HG03066 (cell line): ENCODE measurements around the gene XXYLT1.
"Not testable (repeated sequence)": the region's sequence is repeated elsewhere in the genome, so short reads cannot be mapped to it uniquely, and the experiment has no call there.

Experiments used
- ATAC-seq: cut with Tn5 transposase; IDR thresholded peaks from one replicate; pipeline ENCODE4 v1.9.1; 2021; ENCODE audit warnings: low read depth; ENCODE audit not compliant: unreplicated experiment

Gene XXYLT1

DNA sequence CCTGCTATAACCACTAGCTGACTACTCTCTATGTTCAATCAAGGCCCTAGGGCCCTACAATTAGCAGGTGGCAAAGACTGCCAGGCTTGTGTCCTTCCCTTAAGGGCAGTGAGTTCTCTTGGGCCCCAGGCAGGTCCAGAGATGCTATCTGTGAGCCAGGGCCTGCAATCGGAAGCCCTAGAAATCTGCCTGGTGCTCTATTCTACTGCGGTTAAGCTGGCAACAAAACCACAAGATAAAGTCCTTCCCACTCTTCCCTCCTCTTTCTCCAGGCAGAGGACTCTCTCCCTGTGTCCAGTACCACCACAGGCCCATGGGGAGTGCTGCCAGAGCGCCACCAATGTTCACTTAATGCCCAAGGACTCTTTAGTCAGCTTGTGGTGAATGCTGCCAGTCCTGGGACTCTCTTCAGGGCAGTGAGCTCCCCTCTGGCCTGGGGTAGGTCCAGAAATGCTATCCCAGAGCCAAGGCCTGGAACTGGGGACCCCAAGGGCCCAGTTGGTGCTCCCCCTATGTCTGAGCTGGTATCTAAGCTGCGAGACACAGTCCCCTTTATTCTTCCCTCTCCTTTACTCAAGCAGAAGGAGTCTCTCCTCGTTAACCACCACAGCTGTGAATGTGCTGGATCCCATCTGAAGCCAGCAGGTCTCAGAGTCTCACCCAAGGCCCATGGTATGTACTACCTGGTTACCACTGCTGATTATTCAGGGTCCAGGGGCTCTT is 34.7 kb downstream of the XXYLT1 start:
- ATAC-seq = no peak

DNA sequence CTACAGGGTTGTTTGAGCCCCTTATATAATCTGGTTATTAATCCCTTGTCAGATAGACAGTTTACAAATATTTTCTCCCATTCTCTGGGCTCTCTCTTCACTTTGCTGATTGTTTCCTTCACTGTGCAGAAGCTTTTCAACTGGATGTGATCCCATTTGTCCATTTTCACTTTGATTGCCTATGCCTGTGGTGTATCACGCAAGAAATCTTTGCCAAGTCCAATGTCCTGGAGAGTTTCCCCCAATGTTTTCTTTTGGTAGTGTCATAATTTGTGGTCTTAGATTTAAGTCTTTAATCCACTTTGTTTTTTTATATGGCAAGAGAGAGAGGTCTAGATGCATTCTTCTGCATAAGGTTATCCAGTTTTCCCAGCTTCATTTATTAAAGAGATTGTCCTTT is 40.7 kb downstream of the XXYLT1 start:
- no peak for ATAC-seq

DNA sequence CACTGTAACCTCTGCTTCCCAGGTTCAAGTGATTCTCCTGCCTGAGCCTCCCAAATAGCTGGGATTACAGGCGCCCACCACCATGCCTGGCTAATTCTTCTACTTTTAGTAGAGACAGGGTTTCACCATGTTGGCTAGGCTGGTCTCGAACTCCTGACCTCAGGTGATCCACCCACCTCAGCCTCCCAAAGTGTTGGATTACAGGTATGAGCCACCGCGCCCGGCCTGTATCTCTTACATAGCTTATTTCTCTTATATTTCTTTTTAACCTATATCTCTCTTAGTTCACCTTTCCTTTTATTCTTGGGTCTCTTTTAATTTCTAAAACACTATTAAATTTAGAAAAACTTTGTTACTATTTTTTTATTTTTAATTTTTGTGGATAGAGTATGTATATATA is 42.1 kb downstream of the XXYLT1 start:
- not testable (repeated sequence) for ATAC-seq

DNA sequence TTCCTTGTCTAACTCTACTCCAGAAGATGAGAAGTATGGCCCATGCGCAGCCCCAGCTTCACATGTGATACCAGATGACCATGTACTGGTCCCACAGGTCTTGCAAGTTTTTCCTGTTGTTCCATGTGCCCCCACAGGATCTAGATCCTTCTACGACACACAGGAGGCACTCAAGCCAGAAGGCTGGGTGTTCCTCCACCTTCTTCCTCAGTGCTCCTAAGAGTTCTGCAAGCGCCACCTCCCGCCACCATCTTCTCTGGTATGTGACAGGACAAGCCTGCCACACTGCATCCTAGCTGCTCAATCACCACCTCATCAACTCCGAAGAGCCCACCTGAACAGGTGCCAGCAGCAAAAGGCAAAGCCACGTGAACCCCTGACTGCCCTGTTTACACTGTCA is 43.1 kb downstream of the XXYLT1 start:
- ATAC-seq = no peak

DNA sequence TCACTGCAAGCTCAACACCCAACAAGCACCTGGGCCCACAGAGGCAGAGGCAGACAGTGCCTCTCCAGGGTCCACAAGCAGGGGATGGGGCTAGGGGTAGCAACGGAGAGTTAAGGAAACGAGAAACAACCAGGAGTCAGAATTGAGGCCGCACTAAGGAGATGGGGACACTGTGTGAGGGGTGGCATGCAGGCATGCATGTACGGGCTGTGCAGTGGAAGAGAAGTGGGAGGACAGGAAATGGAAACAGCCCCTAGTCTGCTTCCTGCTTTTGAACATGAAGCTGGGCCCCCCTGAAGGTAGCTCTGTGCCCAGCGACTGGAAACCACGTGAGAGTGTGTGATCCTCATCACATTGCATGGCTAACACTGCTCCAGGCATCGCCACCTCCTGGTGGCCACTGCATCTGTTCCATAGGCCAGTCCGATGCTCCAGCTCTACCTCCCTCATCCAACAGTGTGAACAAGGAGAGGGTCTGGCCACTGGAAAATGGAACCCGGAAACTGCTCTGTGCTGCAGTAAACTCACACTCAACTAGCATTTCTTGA is 44.0 kb downstream of the XXYLT1 start:
- ATAC-seq = no peak

DNA sequence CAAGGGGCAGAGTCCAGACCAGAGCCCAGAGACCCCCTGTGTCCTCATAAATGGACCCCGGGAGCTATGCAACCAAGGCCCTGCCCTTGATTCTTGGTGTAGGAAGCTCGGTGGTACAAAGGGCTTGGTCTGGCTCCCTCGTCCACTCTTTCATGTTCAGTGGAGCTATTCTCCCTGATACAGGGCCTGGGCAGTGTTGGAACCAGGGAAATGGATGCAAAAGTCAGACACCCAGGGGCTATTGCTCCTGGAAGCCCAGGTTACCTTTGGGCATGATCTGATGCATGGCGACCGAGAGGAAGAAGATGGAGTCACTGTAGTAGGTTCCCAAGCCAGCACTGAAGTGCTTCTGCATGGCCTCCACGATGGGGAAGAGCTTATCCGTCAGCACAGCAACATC is 44.5 kb downstream of the XXYLT1 start:
- ATAC-seq = no peak

DNA sequence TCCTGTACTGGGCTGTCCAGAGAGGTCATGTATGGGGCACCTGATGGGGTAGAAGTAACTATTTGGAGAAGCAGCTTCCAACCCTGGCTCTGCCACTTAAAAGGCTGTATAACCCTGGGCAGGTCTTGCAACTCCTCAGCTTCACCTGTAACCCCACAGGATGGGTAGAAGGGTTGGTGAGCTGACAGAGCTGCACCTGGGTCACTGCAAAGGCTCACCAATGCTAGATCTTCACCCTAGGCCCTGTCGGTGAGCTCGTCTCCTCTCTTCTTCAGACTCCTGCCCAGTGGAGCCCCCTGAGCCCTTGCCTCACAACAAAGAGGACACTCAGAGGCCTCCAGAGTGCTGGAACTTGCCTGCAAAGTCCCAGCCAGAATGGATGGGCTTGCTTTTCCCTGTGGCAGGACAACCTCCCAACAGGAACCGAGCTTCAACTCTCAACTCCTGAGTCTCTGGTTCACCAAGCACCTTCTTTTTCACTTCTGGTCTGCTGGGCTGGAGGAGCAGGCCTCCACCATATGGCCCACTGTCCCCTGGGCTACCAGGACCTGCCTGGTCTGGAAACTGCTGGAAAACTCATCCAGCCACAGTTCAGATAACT is 45.9 kb downstream of the XXYLT1 start:
- ATAC-seq = no peak

DNA sequence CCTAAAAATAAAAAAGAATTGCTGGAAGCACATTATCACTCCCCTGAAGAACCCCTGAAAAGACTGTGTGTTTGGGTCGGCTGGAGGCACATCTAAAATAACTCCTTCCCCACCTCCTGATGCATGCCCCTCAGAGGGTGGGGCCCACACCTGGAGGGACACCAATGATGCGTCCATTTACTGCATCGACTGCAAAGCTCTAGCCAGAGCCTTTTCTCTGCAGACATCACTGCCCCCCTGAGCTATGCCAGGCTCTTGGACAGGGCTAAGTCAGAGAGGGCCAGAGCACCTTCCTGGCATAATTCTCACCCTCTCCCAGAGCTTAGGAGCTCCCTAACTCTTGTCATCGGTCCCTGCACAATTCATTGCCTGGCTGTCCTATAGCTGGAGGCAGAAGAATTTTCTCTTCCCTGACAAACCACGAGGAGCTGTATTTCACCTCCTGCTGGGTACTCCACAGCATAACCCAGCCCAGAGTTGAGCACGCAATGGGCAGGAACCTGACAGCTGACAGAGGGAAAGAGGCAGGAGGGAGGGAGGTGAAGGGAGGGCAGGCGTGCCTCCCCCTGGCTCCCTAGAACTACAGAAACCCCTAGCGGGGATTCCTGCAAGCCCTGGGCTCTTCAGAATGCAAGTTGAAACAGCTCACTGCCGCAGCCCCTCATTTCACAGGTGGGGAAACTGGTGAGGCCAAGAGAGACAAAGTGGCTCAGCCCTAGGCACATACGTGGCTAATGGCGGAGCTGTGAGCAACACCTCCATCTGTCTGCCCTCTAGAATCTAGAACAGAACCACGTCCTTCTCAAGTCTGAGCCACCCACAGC is 46.6 kb downstream of the XXYLT1 start:
- no peak for ATAC-seq

DNA sequence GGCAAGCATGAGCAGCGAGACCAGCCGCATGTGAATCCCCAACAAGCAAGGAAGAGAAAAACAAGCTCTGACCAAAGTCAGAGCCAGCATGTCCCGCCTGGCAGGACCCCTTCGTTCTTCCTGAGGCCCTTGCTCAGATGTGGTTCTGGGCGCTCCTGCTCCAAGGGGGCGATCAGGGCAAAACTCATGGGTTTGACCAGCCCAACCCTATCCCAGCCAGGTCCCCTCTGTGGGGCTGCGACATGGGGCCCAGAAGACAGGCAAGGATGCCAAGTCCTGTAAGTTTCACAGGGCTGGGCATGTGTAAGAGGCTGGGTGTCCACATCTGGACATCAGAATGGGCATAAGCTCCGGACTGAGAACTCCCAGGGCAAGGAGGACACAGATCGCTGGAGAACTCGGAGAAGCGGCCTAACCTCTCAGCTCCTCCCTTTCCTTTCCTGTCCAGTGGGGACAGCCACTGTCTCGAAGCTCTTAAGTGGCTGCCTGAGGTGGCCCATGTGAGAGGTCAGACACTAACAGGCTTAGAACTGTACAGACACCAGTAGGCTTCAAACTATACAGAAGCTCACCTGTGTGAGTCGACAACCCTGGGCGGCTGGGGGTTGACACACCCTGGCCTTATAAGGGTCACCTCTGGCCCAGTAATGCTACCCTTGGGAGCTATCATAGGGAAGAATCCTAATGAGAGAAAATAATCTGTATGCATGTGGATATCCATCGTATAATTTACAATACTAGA is 48.9 kb downstream of the XXYLT1 start:
- no peak for ATAC-seq

DNA sequence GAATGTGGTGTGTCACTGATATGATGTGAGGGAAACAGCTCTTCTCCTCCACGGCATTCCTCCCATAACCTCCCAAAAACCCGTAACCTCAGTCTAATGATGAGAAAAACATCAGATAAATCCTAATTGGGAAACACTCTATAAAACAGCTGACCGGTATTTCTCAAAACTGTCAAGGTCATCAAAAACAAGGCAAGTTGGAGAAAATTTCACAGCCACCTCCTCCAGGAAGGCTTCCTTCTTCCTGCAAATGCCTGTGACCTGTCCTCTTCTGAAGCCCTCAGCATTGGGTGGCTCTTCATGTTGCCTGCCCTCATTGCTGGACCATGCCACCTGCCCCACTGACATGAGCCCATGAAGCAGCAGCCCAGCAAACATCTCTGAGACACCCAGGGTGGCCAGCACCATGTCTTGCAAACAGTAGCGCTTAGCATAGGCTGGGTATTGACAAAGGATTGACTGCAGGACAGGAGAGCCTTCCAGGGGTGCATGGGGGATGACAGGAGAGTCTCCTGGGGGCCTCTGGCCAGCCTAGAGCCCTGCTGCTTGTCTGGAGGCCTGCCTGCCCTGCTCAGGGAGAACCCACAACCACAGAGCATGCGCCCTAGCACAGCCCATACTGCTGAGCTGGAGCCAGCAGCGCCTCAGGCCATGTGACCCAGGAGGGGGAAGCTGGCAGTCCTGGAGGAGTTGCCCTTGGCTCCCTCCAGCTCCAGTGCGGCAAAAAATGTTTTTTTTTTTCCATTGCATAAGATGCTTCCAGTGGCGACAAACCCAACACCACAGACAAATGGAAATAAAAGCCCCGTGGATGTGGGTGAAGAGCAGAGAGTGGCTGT is 49.7 kb downstream of the XXYLT1 start:
- no peak for ATAC-seq

DNA sequence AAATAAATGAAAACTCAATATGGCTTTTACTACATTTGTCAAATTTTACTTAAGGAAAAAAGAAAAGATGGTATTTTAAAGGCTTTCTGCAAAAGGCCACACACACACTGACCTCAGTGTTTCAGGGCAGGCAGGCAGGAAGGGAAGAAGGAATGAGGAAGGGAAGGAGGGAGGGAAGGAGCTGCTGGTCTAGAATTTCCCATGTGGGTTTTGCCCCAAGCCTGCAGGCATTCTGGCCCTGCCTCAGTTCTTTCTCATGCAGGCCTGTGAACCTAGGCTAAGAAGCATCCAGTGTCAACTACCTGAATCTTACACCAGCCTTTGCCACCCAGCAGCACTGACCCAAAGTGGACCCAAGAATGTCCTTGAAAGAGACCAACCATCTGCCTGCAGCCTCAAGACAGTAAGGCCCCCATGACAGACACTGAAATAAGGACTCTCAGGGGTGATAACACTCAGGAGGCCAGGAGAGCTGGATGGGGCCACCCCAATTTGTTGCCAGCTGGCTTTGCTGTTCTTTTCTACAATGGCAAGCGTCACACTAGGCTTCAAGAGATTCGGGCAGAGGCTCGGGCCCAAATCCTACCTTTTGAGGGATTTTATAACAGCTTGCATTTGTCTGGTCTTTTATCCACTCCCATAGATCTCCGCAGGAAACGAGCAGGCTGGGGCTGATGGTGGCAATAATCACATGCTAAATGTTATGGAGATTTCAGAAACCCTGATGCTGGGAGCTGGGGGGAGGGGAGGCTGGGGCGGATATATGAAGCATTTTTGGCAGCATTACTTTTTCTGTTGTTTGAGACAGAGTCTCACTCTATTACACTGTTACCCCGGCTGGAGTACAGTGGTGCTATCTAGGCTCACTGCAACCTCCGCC is 51.4 kb downstream of the XXYLT1 start:
- ATAC-seq = no peak

DNA sequence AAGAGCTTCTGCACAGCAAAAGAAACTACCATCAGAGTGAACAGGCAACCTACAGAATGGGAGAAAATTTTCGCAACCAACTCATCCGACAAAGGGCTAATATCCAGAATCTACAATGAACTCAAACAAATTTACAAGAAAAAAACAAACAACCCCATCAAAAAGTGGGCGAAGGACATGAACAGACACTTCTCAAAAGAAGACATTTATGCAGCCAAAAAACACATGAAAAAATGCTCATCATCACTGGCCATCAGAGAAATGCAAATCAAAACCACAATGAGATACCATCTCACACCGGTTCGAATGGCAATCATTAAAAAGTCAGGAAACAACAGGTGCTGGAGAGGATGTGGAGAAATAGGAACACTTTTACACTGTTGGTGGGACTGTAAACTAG is 52.6 kb downstream of the XXYLT1 start:
- not testable (repeated sequence) for ATAC-seq

DNA sequence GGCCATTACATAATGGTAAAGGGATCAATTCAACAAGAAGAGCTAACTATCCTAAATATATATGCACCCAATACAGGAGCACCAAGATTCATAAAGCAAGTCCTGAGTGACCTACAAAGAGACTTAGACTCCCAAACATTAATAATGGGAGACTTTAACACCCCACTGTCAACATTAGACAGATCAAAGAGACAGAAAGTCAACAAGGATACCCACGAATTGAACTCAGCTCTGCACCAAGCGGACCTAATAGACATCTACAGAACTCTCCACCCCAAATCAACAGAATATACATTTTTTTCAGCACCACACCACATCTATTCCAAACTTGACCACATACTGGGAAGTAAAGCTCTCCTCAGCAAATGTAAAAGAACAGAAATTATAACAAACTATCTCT is 55.4 kb downstream of the XXYLT1 start:
- not testable (repeated sequence) for ATAC-seq

DNA sequence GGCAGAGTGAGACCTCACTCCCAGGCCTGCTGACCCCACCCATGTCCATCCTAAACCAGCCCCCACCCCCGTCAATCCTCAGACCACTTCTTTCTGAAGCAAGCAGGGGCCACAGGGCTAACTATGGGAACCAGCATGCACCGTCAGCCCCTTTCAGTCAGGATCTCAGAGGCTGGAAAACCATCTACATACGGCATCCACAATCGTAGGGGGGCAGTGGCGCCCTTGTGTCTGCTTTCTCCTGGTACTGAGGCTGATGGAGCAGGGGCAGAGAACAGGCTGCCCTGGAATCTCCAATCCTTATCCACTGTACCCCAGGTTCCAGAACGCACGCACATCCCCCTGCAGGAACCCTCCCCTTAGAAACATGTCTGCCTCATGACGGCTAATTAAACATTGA is 56.6 kb downstream of the XXYLT1 start:
- no peak for ATAC-seq

DNA sequence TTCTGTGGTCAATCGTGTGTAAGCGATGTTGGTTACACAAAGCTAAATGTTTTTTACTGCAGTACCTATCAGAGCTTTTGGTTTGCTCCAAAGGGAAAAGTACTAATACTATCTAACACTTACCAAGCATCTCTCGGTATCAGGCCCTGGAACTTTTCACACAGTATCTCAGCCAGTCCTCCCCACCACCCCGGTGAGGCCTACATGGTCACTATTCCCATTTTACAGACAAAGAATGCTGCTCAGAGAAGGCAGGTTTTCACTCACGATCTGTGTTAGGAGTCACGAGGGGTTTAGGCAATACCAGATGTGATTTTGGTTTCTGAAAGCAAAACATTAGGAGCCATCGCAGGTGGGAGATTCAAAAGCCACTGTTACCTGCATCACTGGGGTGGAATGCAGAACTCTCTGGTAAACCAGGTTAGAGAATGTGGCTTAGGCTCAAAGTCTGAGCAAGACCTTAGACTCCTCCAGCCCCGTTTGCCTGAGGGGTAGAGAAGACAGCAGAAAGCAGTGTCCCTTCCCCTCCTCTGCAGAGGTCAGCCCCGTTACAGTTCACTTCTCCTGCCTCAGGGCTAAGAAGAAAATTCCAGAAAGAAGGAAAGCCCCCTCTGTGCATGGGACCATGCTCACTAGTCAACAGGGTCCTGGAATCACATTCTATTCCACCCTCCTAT is 57.2 kb downstream of the XXYLT1 start:
- ATAC-seq = no peak

DNA sequence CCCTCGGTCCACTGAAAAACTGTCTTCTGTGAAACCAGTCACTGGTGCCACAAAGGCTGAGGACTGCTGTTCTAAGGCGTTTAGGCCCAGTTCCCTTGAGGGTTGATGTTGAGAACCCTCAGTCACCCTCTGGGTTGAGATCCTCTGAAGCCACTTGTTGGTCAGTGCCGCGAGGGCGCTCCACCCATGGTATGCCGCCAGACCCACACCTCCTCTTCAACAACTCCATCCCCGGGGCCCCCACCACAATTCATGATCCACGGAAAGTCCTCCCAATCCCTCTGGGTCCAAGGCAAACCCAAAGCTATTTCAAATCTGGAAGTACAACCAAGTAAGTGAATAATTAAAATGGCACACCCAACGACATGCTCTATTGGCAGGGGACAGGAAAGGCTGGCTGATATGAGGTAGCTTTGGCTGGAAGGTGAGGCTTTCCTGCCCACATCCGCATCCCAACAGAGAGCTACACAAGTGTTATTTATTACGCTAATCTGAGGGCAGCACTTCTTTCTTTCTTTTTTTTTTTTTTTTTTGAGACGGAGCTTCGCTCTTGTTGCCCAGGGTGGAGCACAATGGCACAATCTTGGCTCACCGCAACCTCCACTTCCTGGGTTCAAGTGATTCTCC is 58.1 kb downstream of the XXYLT1 start:
- no peak for ATAC-seq

DNA sequence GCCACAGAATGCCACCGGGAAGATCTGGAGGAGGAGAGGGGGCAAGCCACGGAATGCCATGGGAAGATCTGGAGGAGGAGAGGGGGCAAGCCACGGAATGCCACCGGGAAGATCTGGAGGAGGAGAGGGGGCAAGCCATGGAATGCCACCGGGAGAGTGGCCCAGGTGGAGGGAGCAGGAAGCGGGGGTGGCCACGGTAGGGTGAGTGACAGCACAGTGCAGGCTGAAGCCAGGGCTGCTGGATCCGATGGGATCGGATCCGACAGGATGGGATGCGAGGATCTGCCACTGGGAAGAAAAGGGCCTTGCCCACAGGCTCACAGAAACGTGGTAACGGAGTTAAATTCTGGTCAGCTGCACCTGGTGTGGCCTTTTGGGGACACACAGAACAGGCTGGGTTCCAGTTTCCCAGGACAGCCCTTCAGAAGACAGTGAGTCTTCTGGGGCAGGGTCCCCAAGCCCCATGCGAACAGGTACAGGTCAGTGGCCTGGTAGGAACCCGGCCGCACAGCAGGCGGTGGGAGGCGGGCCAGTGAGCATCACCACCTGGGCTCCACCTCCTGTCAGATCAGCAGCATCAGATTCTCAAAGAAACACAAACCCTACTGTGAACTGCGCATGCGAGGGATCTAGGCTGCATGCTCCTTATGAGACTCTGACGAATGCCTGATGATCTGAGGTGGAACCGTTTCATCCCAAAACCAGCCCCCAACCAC is 58.8 kb downstream of the XXYLT1 start:
- ATAC-seq = no peak
